GM12864 (cell line): ENCODE results near the gene ATP1A2.

Experiments used
- DNase-seq: peaks from one replicate; pipeline ENCODE4 v3.0.0-alpha.2; 2011; ENCODE audit warnings: low read depth
- H3K4me3 ChIP-seq: 2 replicates; pipeline ENCODE4 v1.5.1; 2011; ENCODE audit warnings: mild to moderate bottlenecking, low read depth, low read length, control low read depth
- TF ChIP-seq, protein P1 (sequence below): IDR thresholded peaks from 2 replicates; pipeline ENCODE4 v1.5.1; 2011; ENCODE audit warnings: low read depth, mild to moderate bottlenecking, moderate library complexity, low read length, control low read depth, inconsistent platforms; ENCODE audit errors: missing control alignments

Gene ATP1A2

GRCh38 chr1:160117300-160117699 lies 1.7 kb downstream of the ATP1A2 start:
- DNase-seq = no peak
- H3K4me3 ChIP-seq = no peak overlapping the region
- TF ChIP-seq, protein P1, sequence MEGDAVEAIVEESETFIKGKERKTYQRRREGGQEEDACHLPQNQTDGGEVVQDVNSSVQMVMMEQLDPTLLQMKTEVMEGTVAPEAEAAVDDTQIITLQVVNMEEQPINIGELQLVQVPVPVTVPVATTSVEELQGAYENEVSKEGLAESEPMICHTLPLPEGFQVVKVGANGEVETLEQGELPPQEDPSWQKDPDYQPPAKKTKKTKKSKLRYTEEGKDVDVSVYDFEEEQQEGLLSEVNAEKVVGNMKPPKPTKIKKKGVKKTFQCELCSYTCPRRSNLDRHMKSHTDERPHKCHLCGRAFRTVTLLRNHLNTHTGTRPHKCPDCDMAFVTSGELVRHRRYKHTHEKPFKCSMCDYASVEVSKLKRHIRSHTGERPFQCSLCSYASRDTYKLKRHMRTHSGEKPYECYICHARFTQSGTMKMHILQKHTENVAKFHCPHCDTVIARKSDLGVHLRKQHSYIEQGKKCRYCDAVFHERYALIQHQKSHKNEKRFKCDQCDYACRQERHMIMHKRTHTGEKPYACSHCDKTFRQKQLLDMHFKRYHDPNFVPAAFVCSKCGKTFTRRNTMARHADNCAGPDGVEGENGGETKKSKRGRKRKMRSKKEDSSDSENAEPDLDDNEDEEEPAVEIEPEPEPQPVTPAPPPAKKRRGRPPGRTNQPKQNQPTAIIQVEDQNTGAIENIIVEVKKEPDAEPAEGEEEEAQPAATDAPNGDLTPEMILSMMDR = no peak

- TF ChIP-seq, protein P1 = no peak
- no peak overlapping the region for H3K4me3 ChIP-seq
- no peak for DNase-seq
Measured at GRCh38 chr1:160117709-160118183, 2.2 kb downstream of the ATP1A2 start.

DNA sequence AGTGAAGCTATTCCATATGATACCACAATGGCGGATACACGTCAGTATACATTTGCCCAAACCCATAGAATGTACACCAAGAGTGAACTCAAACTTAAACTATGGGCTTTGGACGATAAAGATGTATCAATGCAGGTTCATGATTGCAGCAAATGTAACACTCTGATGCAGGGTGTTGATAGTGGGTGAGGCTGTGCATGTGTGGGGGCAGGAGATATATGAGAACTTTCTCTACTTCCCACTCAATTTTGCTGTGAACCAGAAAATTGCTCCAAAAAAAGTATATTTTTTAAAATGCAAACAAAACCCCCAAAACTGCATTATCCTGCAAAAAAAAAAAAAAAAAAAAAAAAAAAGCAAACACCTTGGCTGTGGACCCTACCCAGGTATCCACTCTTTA lies 3.4 kb downstream of the ATP1A2 start:
- TF ChIP-seq, protein P1 = no peak
- no peak for DNase-seq
- no peak overlapping the region for H3K4me3 ChIP-seq

GRCh38 chr1:160120797-160121196 lies 5.2 kb downstream of the ATP1A2 start:
- no peak overlapping the region for H3K4me3 ChIP-seq
- TF ChIP-seq, protein P1 = no peak
- DNase-seq = no peak

DNA sequence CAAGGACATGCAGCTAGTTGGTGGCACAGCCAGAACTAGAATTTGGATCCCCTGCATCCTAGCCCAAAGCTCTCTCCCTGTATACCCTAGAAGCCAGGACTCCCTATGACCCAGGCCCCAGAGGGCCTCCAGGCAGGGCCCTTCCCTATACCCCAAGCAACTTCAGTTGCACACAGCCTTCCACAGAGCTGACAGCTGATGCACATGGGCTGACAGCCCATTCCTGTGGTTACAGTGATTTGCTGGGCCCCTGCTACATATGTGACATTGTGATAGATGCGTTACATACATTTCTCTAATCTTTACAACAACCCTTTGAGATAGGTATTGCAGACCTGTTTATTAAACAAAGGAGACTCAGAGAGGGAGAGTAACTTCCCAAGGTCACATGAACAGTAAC lies 5.8 kb downstream of the ATP1A2 start:
- TF ChIP-seq, protein P1 = no peak
- H3K4me3 ChIP-seq = no peak overlapping the region
- no peak for DNase-seq

DNA sequence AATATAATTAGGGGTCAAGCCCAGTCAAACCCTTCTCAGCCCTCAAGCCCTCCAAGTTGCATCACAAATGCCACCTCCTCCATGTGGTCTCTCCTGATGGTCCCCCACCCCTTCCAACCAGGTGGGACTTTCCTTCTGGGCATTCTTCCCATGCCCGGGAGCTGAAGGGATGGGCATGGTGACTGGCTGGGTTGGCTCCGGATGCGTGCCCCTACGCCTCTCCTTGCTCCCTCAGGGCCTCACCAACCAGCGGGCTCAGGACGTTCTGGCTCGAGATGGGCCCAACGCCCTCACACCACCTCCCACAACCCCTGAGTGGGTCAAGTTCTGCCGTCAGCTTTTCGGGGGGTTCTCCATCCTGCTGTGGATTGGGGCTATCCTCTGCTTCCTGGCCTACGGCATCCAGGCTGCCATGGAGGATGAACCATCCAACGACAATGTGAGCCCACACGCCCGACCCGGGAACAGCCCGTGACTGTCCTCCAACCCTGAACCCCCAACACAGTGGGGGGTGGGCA lies 7.5 kb downstream of the ATP1A2 start:
- DNase-seq = no peak
- no peak overlapping the region for H3K4me3 ChIP-seq
- TF ChIP-seq, protein P1 = no peak

DNA sequence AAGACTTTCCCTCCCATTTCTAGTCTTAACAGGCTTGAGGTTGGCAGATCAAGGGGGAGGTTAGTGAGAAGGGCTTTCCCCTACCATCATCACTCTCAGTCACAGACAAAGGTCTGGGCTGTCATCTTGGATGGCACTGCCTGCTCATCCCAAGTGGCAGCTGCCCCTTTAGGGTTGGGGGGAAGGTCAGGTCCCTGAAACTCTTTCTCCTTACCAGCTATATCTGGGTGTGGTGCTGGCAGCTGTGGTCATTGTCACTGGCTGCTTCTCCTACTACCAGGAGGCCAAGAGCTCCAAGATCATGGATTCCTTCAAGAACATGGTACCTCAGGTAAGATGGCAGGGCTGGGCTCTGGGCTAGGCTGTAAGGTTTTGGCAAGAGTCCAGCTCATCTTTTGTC lies 8.2 kb downstream of the ATP1A2 start:
- H3K4me3 ChIP-seq = no peak overlapping the region
- TF ChIP-seq, protein P1 = no peak
- DNase-seq = no peak
